ENCODE results near the gene MAST4. TPM values are rescaled to one million over a fixed set of nuclear protein-coding genes. Genes with fewer than 3 reads are reported as not detected.

Gene MAST4
- total RNA-seq, 1 experiment from 2014 or later: 26.5 TPM

DNA sequence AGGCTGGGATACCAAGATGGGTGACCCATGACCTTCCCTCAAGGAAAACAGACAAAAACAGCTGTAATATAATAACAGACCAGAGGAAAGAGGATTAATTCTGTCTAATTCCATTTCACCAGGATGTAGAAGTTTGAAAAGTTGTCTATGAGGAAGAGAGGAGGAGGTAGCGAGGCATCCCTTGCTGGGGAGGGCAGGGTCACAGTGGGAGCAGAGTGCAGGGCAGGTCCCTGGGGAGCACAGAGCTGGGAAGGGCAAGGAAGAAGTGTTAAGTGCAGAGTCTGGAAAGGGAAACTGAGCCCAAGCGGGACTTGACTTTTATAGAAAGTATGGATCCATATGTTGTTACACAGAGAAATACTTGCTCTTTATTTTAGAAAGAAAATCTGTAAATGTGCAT, 389.8 kb downstream of the MAST4 start:
- CTCF ChIA-PET: interaction anchor here (0.5 to 1.2 kb wide), 7 partner anchors 17 to 1288 kb away, joined by 3 read pairs; no protein-coding TSS in a partner anchor
- H3K27ac Mint-ChIP-seq (ENCODE audit: low read depth, unreplicated experiment): no peak overlapping the region
- BruUV-seq (replicated peaks): no TSS peak

DNA sequence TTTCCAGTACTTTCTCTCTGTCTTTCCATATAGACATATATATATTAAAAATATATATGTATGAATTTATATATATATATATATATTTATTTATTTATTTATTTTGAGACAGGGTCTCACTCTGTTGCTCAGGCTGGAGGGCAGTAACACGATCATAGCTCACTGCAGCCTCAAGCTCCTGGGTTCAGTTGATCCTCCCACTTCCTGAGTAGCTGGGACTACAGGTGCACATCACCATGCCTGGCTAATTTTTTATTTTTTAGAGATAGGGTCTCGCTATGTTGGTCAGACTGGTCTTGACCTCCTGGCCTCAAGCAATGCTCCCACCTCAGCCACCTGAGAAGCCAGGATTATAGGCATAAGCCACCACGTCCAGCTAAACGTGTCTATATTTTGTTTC, 390.3 kb downstream of the MAST4 start:
- no peak for DNase-seq (ENCODE audit: unreplicated experiment)
- Mint-ChIP-seq H3K27ac (ENCODE audit: low read depth, unreplicated experiment) (no peak overlapping the region), H3K4me1 (ENCODE audit: insufficient read depth, unreplicated experiment) (no peaks in the 10 kb centered on the region), H3K36me3 (ENCODE audit: insufficient read depth, unreplicated experiment) (no peaks in the 10 kb centered on the region), H3K9me3 (ENCODE audit: unreplicated experiment) (no peaks in the 10 kb centered on the region), H3K27me3 (ENCODE audit: insufficient read depth, unreplicated experiment) (no peaks in the 10 kb centered on the region), H3K4me3 (ENCODE audit: unreplicated experiment) (no peak overlapping the region)
- POLR2A ChIA-PET: interaction anchor here (0.5 to 8.8 kb wide), 9 partner anchors 17 to 830 kb away, joined by 3 to 117 read pairs (median 4); no protein-coding TSS in a partner anchor
- CTCF ChIA-PET: interaction anchor here (0.6 to 2.3 kb wide), 14 partner anchors 16 to 179 kb away, joined by 3 to 7 read pairs (median 3); no protein-coding TSS in a partner anchor
- no TSS peak for BruUV-seq (replicated peaks)
- TF ChIP-seq, protein P1, sequence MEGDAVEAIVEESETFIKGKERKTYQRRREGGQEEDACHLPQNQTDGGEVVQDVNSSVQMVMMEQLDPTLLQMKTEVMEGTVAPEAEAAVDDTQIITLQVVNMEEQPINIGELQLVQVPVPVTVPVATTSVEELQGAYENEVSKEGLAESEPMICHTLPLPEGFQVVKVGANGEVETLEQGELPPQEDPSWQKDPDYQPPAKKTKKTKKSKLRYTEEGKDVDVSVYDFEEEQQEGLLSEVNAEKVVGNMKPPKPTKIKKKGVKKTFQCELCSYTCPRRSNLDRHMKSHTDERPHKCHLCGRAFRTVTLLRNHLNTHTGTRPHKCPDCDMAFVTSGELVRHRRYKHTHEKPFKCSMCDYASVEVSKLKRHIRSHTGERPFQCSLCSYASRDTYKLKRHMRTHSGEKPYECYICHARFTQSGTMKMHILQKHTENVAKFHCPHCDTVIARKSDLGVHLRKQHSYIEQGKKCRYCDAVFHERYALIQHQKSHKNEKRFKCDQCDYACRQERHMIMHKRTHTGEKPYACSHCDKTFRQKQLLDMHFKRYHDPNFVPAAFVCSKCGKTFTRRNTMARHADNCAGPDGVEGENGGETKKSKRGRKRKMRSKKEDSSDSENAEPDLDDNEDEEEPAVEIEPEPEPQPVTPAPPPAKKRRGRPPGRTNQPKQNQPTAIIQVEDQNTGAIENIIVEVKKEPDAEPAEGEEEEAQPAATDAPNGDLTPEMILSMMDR (IDR thresholded peaks at IDR 0.05; ENCODE audit: unreplicated experiment): no peak
- intact Hi-C loops (cut with micrococcal nuclease): loop anchor here (5.0 kb wide), 1 partner anchor 179 kb away; no protein-coding TSS in a partner anchor

More for the DNA sequence above, 389.8 kb downstream of the MAST4 start:
- no peaks in the 10 kb centered on the region for H3K36me3 Mint-ChIP-seq (ENCODE audit: insufficient read depth, unreplicated experiment)
- H3K4me3 Mint-ChIP-seq (ENCODE audit: unreplicated experiment): no peak overlapping the region
- intact Hi-C loops (cut with micrococcal nuclease): loop anchor here (5.0 kb wide), 1 partner anchor 179 kb away; no protein-coding TSS in a partner anchor
- no peak for DNase-seq (ENCODE audit: unreplicated experiment)
- no peaks in the 10 kb centered on the region for H3K27me3 Mint-ChIP-seq (ENCODE audit: insufficient read depth, unreplicated experiment)
- TF ChIP-seq, protein P1 (IDR thresholded peaks at IDR 0.05; ENCODE audit: unreplicated experiment): no peak
- POLR2A ChIA-PET: interaction anchor here (0.9 to 5.1 kb wide), 3 partner anchors 19 to 109 kb away, joined by 3 to 56 read pairs (median 4); no protein-coding TSS in a partner anchor
- H3K9me3 Mint-ChIP-seq (ENCODE audit: unreplicated experiment): no peaks in the 10 kb centered on the region
- no peaks in the 10 kb centered on the region for H3K4me1 Mint-ChIP-seq (ENCODE audit: insufficient read depth, unreplicated experiment)

DNA sequence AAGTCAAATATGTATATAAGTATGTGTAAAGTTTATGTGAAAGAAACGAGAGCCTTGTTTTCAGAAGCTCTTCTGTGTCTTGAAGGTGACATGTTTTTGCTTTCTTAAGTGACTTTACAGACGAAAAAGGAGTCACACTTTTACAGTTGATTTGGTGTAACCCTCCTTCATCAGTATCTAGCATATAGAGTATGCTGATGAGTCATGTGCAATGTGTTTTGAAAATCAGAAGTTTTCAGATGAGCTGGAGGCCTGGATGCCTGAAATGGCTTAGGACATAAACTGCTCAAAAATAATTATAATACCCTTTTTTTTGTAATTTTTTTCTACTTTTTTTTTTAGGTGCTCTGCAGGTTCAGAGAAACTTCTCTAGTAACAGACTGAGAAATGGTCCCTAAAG, 390.9 kb downstream of the MAST4 start:
- CTCF ChIA-PET: interaction anchor here (0.6 to 2.3 kb wide), 21 partner anchors 16 to 1128 kb away, joined by 3 to 10 read pairs (median 3); no protein-coding TSS in a partner anchor
- no peaks in the 10 kb centered on the region for H3K27me3 Mint-ChIP-seq (ENCODE audit: insufficient read depth, unreplicated experiment)
- H3K27ac Mint-ChIP-seq (ENCODE audit: low read depth, unreplicated experiment): no peak overlapping the region

DNA sequence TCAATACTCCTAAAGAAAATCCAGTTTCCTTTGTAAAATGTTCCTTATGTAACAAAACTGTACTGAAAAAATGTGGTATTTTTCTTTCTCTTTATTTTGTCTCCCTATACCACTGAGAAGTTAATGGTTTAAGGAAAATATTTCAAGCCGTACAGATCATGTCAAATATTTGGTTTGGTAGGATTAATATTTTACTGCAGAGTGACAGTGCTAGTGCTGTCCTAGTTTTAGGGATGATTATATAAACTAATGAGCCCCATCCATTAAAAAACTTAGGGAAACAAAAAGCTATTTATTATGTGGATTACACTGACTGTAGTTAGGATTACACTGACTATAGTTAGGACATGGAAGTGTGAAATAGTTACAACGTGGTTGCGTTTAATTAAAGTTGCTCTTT, 391.3 kb downstream of the MAST4 start:
- intact Hi-C loops (cut with micrococcal nuclease): loop anchor here (5.0 kb wide), 1 partner anchor 180 kb away; no protein-coding TSS in a partner anchor
- ChIA-PET POLR2A (interaction anchor here (1.0 to 8.8 kb wide), 7 partner anchors 9 to 159 kb away, joined by 3 to 117 read pairs (median 3); no protein-coding TSS in a partner anchor), CTCF (interaction anchor here (0.6 to 2.6 kb wide), 20 partner anchors 8 to 1129 kb away, joined by 3 to 10 read pairs (median 3); no protein-coding TSS in a partner anchor)
- Mint-ChIP-seq H3K9me3 (ENCODE audit: unreplicated experiment) (no peaks in the 10 kb centered on the region), H3K36me3 (ENCODE audit: insufficient read depth, unreplicated experiment) (no peaks in the 10 kb centered on the region), H3K4me1 (ENCODE audit: insufficient read depth, unreplicated experiment) (peaks cover 4% of the 10 kb centered on the region), H3K27ac (ENCODE audit: low read depth, unreplicated experiment) (no peak overlapping the region), H3K27me3 (ENCODE audit: insufficient read depth, unreplicated experiment) (no peaks in the 10 kb centered on the region), H3K4me3 (ENCODE audit: unreplicated experiment) (no peak overlapping the region)
- no TSS peak for BruUV-seq (replicated peaks)
- TF ChIP-seq, protein P1 (IDR thresholded peaks at IDR 0.05; ENCODE audit: unreplicated experiment): no peak
- DNase-seq (ENCODE audit: unreplicated experiment): no peak

More for the DNA sequence above, 390.9 kb downstream of the MAST4 start:
- BruUV-seq (replicated peaks): no TSS peak
- Mint-ChIP-seq H3K36me3 (ENCODE audit: insufficient read depth, unreplicated experiment) (no peaks in the 10 kb centered on the region), H3K4me1 (ENCODE audit: insufficient read depth, unreplicated experiment) (no peaks in the 10 kb centered on the region), H3K4me3 (ENCODE audit: unreplicated experiment) (no peak overlapping the region), H3K9me3 (ENCODE audit: unreplicated experiment) (no peaks in the 10 kb centered on the region)
- DNase-seq (ENCODE audit: unreplicated experiment): no peak
- TF ChIP-seq, protein P1 (IDR thresholded peaks at IDR 0.05; ENCODE audit: unreplicated experiment): no peak
- intact Hi-C loops (cut with micrococcal nuclease): loop anchor here (5.0 kb wide), 1 partner anchor 180 kb away; no protein-coding TSS in a partner anchor
- POLR2A ChIA-PET: interaction anchor here (0.5 to 8.8 kb wide), 8 partner anchors 16 to 830 kb away, joined by 3 to 117 read pairs (median 4); no protein-coding TSS in a partner anchor
